Activated CD8-positive, alpha-beta memory T cell treated with anti-CD3 and anti-CD28 coated beads, Interleukin-2, amount 10 ng/mL, durations not matched to agents 7 days and 5 days (primary cell): ENCODE measurements around the gene KCND3. TPM values are rescaled to one million over a fixed set of nuclear protein-coding genes. Genes with fewer than 3 reads are reported as not detected.
A peak's percentile ranks its signal among the peaks of the same experiment; 100 is the strongest.

Experiments
- ATAC-seq: fragments of 150-1000 bp; cut with Tn5 transposase; one replicate; pipeline ENCODE4 v1.10.0; 2021; ENCODE audit warnings: moderate library complexity
- CTCF ChIA-PET: fragments of 350-600 bp; sonication (Branson Sonifier 250); formaldehyde crosslinking; loops from one replicate; lab custom pipeline; 2021; ENCODE audit warnings: antibody characterized with exemption; lab: Charles Lee
- DNase-seq: peaks from one replicate; pipeline ENCODE4 v3.0.0-alpha.2; 2020
- H3K27ac Mint-ChIP-seq: one replicate; pipeline ENCODE4 v1.8.0; 2021; ENCODE audit warnings: mild to moderate bottlenecking, mixed read lengths
- H3K27me3 Mint-ChIP-seq: one replicate; pipeline ENCODE4 v1.8.0; 2021; ENCODE audit warnings: mixed read lengths
- H3K36me3 Mint-ChIP-seq: one replicate; pipeline ENCODE4 v1.8.0; 2021; ENCODE audit warnings: mild to moderate bottlenecking, mixed read lengths
- H3K4me1 Mint-ChIP-seq: one replicate; pipeline ENCODE4 v1.8.0; 2021; ENCODE audit warnings: mixed read lengths
- H3K4me3 Mint-ChIP-seq: one replicate; pipeline ENCODE4 v1.8.0; 2021; ENCODE audit warnings: mild to moderate bottlenecking, moderate library complexity, mixed read lengths
- H3K9me3 Mint-ChIP-seq: one replicate; pipeline ENCODE4 v1.8.0; 2022; ENCODE audit warnings: low read depth, mixed read lengths
- total RNA-seq, 2 experiments: library from RNA; stranded (reverse); gene quantifications; one replicate each; pipeline ENCODE4 v1.2.3, GENCODE V29; 2021

Gene KCND3
- total RNA-seq, 2 experiments from 2014 or later = not detected

DNA sequence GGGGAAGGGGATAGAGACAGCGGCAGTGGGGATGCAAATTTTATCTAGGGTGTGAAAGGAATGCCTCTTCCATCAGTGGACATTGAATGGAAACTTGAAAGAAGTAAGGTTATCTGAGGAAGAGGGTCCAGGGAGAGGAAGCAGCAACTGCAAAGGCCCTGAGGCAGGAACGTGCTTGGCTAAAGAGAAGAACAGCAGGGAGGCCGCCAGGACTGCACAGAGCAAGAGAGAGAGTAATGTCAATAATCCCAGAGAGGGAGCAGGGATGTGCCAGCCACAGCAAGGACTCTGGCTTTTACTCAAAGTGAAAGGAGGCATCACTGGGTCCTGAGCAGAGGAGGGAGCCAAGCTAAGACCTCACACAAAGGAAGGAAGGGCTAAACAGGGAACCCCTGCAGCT lies 50.9 kb downstream of the KCND3 start:
- DNase-seq = no peak
- Mint-ChIP-seq H3K27ac (no peak overlapping the region), H3K4me3 (no peak overlapping the region), H3K4me1 (no peaks in the 10 kb centered on the region), H3K36me3 (no peaks in the 10 kb centered on the region), H3K9me3 (no peaks in the 10 kb centered on the region), H3K27me3 (peaks cover 8% of the 10 kb centered on the region)
- CTCF ChIA-PET = no interaction called here
- ATAC-seq = no peak

DNA sequence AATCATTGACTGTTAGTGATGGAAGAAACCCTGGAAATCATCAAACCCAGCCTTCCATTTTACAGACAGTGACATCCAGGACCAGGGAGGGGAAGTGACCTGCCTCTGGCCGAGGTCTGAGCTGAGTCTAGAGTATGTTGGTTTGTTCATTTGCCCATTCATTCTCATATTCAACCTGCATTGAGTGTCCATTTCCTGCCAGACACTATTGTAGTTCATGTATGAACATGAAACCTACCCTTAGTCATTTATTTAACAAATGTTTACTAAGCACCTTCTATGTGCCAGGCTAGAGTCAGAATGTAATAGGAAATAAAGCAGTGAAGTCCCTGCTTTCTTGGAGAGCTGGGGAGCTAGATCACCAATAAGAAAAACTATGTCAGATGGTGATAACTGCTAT lies 51.3 kb downstream of the KCND3 start:
- CTCF ChIA-PET = no interaction called here
- ATAC-seq = peak; percentile 12
- Mint-ChIP-seq H3K27ac (no peak overlapping the region), H3K36me3 (no peaks in the 10 kb centered on the region), H3K4me1 (no peaks in the 10 kb centered on the region), H3K9me3 (no peaks in the 10 kb centered on the region), H3K27me3 (peaks cover 8% of the 10 kb centered on the region), H3K4me3 (no peak overlapping the region)
- DNase-seq = no peak

DNA sequence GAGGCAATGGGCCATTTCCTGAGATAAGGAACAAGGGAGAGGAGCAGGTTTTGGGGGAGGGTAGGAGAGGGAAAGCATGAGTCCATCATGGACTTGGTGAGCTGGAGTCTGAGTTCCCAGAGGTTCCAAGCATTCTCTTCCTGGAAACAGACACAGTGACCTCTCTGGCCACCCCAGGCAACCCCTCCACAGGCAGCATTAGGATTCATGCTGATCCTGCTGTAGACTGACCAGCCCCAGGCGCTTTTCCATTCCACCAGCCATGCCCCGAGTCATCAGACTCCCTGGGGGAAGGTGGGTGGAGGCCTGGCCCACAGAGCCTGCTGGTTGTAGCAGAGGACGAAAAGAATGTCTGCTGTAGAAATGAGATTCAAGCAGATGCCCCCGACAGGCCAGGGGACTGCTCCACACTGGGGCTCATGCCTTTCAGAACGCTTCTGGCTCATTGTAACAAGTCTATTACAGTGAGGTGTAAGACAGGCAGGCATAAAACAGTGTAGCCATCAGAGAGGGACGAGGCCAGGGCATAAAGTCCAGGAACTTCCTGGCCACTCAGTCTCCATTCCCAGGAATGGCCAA lies 52.2 kb downstream of the KCND3 start:
- no peak overlapping the region for H3K27ac Mint-ChIP-seq
- H3K27me3 Mint-ChIP-seq = peaks cover 10% of the 10 kb centered on the region
- H3K4me3 Mint-ChIP-seq = no peak overlapping the region
- CTCF ChIA-PET = no interaction called here
- H3K4me1 Mint-ChIP-seq = no peaks in the 10 kb centered on the region
- DNase-seq (no peak), ATAC-seq (no peak)
- no peaks in the 10 kb centered on the region for H3K36me3 Mint-ChIP-seq
- H3K9me3 Mint-ChIP-seq = no peaks in the 10 kb centered on the region

GRCh38 chr1:111934106-111934852 lies 55.2 kb downstream of the KCND3 start:
- ATAC-seq = no peak
- H3K36me3 Mint-ChIP-seq = no peaks in the 10 kb centered on the region
- CTCF ChIA-PET = interaction anchor here (1.2 kb wide), 1 partner anchor 11 kb away, joined by 3 read pairs; no protein-coding TSS in a partner anchor
- peaks cover 19% of the 10 kb centered on the region for H3K27me3 Mint-ChIP-seq
- no peak overlapping the region for H3K27ac Mint-ChIP-seq
- H3K9me3 Mint-ChIP-seq = no peaks in the 10 kb centered on the region
- no peak overlapping the region for H3K4me3 Mint-ChIP-seq
- DNase-seq = no peak
- no peaks in the 10 kb centered on the region for H3K4me1 Mint-ChIP-seq

- H3K4me1 Mint-ChIP-seq = no peaks in the 10 kb centered on the region
- H3K27me3 Mint-ChIP-seq = peaks cover 16% of the 10 kb centered on the region
- H3K9me3 Mint-ChIP-seq = no peaks in the 10 kb centered on the region
- CTCF ChIA-PET = no interaction called here
- no peak overlapping the region for H3K4me3 Mint-ChIP-seq
- H3K36me3 Mint-ChIP-seq = no peaks in the 10 kb centered on the region
- DNase-seq (no peak), ATAC-seq (no peak)
- H3K27ac Mint-ChIP-seq = no peak overlapping the region
Observed at GRCh38 chr1:111930356-111930755, 59.1 kb downstream of the KCND3 start.

DNA sequence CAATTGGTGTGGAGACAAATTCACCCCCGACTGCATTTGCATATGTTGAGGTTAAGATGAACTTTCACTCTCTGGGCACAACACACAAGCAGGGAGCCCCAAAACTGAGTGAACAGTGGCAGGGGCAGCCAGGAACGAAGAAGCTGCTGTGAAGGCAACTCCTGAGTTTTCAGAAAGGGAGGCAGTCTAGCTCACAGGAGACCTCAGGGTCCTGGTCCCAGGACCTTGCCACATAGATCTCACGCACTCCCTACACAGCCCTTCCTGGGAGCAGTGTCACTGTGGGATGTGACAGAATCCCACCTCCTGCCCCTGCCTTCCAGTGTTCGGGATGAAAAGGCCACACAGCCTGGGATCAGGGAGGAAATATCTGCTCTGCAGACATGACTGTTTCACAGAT lies 60.9 kb downstream of the KCND3 start:
- Mint-ChIP-seq H3K36me3 (no peaks in the 10 kb centered on the region), H3K27ac (no peak overlapping the region), H3K9me3 (no peaks in the 10 kb centered on the region), H3K27me3 (peaks cover 13% of the 10 kb centered on the region), H3K4me3 (no peak overlapping the region), H3K4me1 (no peaks in the 10 kb centered on the region)
- ATAC-seq (no peak), DNase-seq (no peak)
- CTCF ChIA-PET = no interaction called here

- CTCF ChIA-PET = no interaction called here
- Mint-ChIP-seq H3K27ac (no peak overlapping the region), H3K4me3 (no peak overlapping the region), H3K9me3 (no peaks in the 10 kb centered on the region), H3K4me1 (no peaks in the 10 kb centered on the region), H3K36me3 (no peaks in the 10 kb centered on the region), H3K27me3 (peaks cover 13% of the 10 kb centered on the region)
- ATAC-seq (no peak), DNase-seq (no peak)
Observed at GRCh38 chr1:111927652-111928051, 61.8 kb downstream of the KCND3 start.

DNA sequence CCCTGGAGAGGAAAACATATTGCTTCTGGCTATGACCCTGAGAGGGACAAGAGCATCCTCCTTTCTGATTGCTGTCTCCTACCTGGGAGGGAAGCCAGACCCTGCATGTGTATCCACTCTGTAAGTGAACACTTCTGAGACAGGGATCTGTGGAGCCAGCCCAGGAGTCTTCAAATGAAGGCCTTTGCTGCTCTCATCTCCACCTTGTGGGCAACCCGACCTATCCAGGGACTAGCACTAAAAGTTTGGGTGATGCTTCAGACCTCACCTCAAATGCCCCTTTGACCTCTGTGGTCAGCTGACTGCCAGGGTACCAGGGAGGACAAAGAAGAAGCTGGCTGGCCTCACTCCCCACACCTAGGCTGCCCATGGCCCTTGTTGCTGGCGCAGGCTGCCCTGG lies 64.7 kb downstream of the KCND3 start:
- Mint-ChIP-seq H3K27ac (no peak overlapping the region), H3K4me1 (no peaks in the 10 kb centered on the region), H3K9me3 (no peaks in the 10 kb centered on the region), H3K4me3 (no peak overlapping the region), H3K36me3 (no peaks in the 10 kb centered on the region), H3K27me3 (peaks cover 12% of the 10 kb centered on the region)
- CTCF ChIA-PET = no interaction called here
- no peak for DNase-seq
- no peak for ATAC-seq

- no peaks in the 10 kb centered on the region for H3K36me3 Mint-ChIP-seq
- no peaks in the 10 kb centered on the region for H3K9me3 Mint-ChIP-seq
- peaks cover 21% of the 10 kb centered on the region for H3K27me3 Mint-ChIP-seq
- no peak overlapping the region for H3K4me3 Mint-ChIP-seq
- DNase-seq (no peak), ATAC-seq (no peak)
- no peaks in the 10 kb centered on the region for H3K4me1 Mint-ChIP-seq
- CTCF ChIA-PET = interaction anchor here (1.2 kb wide), 1 partner anchor 10 kb away, joined by 3 read pairs; no protein-coding TSS in a partner anchor
- H3K27ac Mint-ChIP-seq = no peak overlapping the region
Observed at GRCh38 chr1:111923766-111924165, 65.7 kb downstream of the KCND3 start.

GRCh38 chr1:111921948-111922347 lies 67.5 kb downstream of the KCND3 start:
- DNase-seq (no peak), ATAC-seq (no peak)
- H3K9me3 Mint-ChIP-seq = no peaks in the 10 kb centered on the region
- CTCF ChIA-PET = no interaction called here
- H3K36me3 Mint-ChIP-seq = no peaks in the 10 kb centered on the region
- H3K27ac Mint-ChIP-seq = no peak overlapping the region
- H3K4me3 Mint-ChIP-seq = no peak overlapping the region
- peaks cover 28% of the 10 kb centered on the region for H3K27me3 Mint-ChIP-seq
- no peaks in the 10 kb centered on the region for H3K4me1 Mint-ChIP-seq

- CTCF ChIA-PET = no interaction called here
- ATAC-seq = no peak
- H3K27me3 Mint-ChIP-seq = peaks cover 32% of the 10 kb centered on the region
Observed at GRCh38 chr1:111920221-111921024, 69.0 kb downstream of the KCND3 start.

DNA sequence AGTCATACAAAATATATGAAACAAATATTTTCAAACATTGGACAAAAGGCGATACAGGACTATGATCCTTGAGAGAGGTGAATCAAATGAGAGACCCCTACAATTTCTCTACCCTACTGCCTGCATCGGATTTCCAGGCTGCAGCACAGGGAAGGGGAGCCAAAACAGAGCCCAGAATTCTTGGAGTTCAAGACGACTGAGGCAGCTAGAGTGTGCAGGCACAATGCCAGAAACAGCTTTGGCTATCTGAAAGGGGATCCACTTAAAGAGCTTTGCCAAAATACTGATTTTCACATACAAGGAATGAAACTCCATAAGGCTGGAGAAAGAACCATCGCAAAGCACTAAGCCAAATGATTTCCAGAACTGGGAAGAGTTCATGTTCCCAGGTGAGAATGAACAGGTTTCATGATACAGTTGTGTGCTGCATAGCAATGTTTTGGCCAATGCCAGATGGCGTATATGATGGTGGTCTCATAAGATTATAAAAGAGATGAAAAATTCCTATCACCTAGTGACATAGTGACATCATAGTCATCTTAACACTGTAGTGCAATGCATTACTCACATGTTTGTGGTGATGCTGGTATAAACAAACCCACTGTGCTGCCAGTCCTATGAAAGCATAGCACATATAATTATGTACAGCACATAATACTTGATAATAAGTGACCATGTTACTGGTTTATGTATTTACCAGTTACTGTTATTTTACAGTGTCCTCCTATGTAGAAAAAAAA lies 77.5 kb downstream of the KCND3 start:
- H3K36me3 Mint-ChIP-seq = no peaks in the 10 kb centered on the region
- no peaks in the 10 kb centered on the region for H3K9me3 Mint-ChIP-seq
- no peak for DNase-seq
- no peak overlapping the region for H3K27ac Mint-ChIP-seq
- peaks cover 36% of the 10 kb centered on the region for H3K27me3 Mint-ChIP-seq
- H3K4me3 Mint-ChIP-seq = no peak overlapping the region
- CTCF ChIA-PET = no interaction called here
- ATAC-seq = no peak
- H3K4me1 Mint-ChIP-seq = peaks cover 6% of the 10 kb centered on the region

More at GRCh38 chr1:111920221-111921024, 69.0 kb downstream of the KCND3 start:
- Mint-ChIP-seq H3K4me1 (no peaks in the 10 kb centered on the region), H3K27ac (no peak overlapping the region), H3K36me3 (no peaks in the 10 kb centered on the region), H3K4me3 (no peak overlapping the region), H3K9me3 (no peaks in the 10 kb centered on the region)
- DNase-seq = no peak

DNA sequence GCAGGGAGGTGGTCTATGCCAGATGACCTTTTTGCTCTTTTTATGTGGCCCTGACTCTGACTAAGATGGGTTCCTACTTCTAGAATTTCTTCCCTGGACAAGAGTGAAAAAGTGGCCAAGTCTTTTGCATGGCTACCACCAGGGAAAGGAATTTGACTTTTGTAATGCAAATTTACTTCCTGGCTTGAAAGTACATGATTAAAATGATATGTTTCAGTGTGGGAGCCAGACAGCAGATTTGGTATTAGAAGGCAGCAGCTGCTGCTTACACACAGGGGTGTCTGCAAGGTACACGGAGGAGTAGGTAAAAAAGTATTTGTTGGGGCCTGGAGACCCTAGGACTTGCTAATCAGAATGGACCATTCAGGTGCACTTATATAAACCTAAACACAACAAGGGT lies 78.4 kb downstream of the KCND3 start:
- Mint-ChIP-seq H3K27ac (no peak overlapping the region), H3K4me1 (peaks cover 10% of the 10 kb centered on the region), H3K9me3 (no peaks in the 10 kb centered on the region), H3K36me3 (no peaks in the 10 kb centered on the region), H3K4me3 (no peak overlapping the region), H3K27me3 (peaks cover 42% of the 10 kb centered on the region)
- no peak for DNase-seq
- no peak for ATAC-seq
- CTCF ChIA-PET = no interaction called here
